ENCODE measurements around the gene FAM20B. TPM values are rescaled to one million over a fixed set of nuclear protein-coding genes. Genes with fewer than 3 reads are reported as not detected.

FAM20B gene
- total and polyA plus RNA-seq, 2 experiments from 2014 or later = 5.3 to 22.5 TPM

DNA sequence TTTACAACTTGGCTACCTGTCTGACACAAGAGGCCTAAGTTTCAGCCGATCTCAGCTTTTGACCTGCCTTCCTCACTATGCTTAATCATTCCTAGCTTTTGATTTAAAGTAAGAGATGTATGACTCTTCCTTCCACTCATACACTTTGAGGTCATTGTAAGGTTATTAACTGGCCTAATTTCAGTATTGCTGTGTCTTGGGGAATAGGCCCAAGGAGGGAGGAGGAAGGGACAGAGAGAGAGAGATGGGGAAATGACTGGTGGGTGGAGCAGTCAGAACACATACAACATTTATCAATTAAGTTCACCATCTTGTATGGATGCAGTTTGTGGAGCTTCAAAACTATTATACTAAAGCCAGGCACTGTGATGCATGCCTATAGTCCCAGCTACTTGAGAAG lies 28.3 kb upstream of the FAM20B start:
- H2AFZ ChIP-seq = no peak overlapping the region
- Mint-ChIP-seq H3K4me3 (no peak overlapping the region), H3K36me3 (ENCODE audit: low read depth) (peaks cover 19% of the 10 kb centered on the region), H3K27me3 (ENCODE audit: insufficient read depth, low read depth, poor library complexity) (peaks cover 5% of the 10 kb centered on the region), H3K27ac (no peak overlapping the region), H3K4me1 (peaks cover 2% of the 10 kb centered on the region; the same call in 1 of the 3 replicates), H3K9me3 (peaks cover 35% of the 10 kb centered on the region)
- TF ChIP-seq EZH2 (IDR thresholded peaks at IDR 0.05; ENCODE audit: low read depth, unreplicated experiment) (no peak), STAT1 (IDR thresholded peaks at IDR 0.05; ENCODE audit: unreplicated experiment) (no peak), CREB1 (CRISPR knock-in tag; IDR thresholded peaks at IDR 0.05; ENCODE audit: low read depth) (no peak), ZNF331 (CRISPR knock-in tag; IDR thresholded peaks at IDR 0.05; ENCODE audit: low read depth) (no peak), POLR2AphosphoS5 (IDR thresholded peaks at IDR 0.05; ENCODE audit: low read depth) (no peak), JUNB (IDR thresholded peaks at IDR 0.05; ENCODE audit: unreplicated experiment) (no peak), ZNF114 (CRISPR knock-in tag; IDR thresholded peaks at IDR 0.05) (no peak), EZH2phosphoT487 (IDR thresholded peaks at IDR 0.05; ENCODE audit: unreplicated experiment) (no peak), NANOG (IDR thresholded peaks at IDR 0.05; ENCODE audit: borderline replicate concordance) (no peak)
- TF ChIP-seq, protein P1, sequence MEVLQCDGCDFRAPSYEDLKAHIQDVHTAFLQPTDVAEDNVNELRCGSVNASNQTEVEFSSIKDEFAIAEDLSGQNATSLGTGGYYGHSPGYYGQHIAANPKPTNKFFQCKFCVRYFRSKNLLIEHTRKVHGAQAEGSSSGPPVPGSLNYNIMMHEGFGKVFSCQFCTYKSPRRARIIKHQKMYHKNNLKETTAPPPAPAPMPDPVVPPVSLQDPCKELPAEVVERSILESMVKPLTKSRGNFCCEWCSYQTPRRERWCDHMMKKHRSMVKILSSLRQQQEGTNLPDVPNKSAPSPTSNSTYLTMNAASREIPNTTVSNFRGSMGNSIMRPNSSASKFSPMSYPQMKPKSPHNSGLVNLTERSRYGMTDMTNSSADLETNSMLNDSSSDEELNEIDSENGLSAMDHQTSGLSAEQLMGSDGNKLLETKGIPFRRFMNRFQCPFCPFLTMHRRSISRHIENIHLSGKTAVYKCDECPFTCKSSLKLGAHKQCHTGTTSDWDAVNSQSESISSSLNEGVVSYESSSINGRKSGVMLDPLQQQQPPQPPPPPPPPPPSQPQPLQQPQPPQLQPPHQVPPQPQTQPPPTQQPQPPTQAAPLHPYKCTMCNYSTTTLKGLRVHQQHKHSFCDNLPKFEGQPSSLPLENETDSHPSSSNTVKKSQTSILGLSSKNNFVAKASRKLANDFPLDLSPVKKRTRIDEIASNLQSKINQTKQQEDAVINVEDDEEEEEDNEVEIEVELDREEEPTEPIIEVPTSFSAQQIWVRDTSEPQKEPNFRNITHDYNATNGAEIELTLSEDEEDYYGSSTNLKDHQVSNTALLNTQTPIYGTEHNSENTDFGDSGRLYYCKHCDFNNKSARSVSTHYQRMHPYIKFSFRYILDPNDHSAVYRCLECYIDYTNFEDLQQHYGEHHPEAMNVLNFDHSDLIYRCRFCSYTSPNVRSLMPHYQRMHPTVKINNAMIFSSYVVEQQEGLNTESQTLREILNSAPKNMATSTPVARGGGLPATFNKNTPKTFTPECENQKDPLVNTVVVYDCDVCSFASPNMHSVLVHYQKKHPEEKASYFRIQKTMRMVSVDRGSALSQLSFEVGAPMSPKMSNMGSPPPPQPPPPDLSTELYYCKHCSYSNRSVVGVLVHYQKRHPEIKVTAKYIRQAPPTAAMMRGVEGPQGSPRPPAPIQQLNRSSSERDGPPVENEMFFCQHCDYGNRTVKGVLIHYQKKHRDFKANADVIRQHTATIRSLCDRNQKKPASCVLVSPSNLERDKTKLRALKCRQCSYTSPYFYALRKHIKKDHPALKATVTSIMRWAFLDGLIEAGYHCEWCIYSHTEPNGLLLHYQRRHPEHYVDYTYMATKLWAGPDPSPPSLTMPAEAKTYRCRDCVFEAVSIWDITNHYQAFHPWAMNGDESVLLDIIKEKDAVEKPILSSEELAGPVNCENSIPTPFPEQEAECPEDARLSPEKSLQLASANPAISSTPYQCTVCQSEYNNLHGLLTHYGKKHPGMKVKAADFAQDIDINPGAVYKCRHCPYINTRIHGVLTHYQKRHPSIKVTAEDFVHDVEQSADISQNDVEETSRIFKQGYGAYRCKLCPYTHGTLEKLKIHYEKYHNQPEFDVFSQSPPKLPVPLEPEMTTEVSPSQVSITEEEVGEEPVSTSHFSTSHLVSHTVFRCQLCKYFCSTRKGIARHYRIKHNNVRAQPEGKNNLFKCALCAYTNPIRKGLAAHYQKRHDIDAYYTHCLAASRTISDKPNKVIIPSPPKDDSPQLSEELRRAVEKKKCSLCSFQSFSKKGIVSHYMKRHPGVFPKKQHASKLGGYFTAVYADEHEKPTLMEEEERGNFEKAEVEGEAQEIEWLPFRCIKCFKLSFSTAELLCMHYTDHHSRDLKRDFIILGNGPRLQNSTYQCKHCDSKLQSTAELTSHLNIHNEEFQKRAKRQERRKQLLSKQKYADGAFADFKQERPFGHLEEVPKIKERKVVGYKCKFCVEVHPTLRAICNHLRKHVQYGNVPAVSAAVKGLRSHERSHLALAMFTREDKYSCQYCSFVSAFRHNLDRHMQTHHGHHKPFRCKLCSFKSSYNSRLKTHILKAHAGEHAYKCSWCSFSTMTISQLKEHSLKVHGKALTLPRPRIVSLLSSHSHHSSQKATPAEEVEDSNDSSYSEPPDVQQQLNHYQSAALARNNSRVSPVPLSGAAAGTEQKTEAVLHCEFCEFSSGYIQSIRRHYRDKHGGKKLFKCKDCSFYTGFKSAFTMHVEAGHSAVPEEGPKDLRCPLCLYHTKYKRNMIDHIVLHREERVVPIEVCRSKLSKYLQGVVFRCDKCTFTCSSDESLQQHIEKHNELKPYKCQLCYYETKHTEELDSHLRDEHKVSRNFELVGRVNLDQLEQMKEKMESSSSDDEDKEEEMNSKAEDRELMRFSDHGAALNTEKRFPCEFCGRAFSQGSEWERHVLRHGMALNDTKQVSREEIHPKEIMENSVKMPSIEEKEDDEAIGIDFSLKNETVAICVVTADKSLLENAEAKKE (CRISPR knock-in tag; IDR thresholded peaks at IDR 0.05) = no peak
- TF ChIP-seq, protein P2, sequence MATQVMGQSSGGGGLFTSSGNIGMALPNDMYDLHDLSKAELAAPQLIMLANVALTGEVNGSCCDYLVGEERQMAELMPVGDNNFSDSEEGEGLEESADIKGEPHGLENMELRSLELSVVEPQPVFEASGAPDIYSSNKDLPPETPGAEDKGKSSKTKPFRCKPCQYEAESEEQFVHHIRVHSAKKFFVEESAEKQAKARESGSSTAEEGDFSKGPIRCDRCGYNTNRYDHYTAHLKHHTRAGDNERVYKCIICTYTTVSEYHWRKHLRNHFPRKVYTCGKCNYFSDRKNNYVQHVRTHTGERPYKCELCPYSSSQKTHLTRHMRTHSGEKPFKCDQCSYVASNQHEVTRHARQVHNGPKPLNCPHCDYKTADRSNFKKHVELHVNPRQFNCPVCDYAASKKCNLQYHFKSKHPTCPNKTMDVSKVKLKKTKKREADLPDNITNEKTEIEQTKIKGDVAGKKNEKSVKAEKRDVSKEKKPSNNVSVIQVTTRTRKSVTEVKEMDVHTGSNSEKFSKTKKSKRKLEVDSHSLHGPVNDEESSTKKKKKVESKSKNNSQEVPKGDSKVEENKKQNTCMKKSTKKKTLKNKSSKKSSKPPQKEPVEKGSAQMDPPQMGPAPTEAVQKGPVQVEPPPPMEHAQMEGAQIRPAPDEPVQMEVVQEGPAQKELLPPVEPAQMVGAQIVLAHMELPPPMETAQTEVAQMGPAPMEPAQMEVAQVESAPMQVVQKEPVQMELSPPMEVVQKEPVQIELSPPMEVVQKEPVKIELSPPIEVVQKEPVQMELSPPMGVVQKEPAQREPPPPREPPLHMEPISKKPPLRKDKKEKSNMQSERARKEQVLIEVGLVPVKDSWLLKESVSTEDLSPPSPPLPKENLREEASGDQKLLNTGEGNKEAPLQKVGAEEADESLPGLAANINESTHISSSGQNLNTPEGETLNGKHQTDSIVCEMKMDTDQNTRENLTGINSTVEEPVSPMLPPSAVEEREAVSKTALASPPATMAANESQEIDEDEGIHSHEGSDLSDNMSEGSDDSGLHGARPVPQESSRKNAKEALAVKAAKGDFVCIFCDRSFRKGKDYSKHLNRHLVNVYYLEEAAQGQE (IDR thresholded peaks at IDR 0.05; ENCODE audit: unreplicated experiment) = no peak
- TF ChIP-seq, protein P3, sequence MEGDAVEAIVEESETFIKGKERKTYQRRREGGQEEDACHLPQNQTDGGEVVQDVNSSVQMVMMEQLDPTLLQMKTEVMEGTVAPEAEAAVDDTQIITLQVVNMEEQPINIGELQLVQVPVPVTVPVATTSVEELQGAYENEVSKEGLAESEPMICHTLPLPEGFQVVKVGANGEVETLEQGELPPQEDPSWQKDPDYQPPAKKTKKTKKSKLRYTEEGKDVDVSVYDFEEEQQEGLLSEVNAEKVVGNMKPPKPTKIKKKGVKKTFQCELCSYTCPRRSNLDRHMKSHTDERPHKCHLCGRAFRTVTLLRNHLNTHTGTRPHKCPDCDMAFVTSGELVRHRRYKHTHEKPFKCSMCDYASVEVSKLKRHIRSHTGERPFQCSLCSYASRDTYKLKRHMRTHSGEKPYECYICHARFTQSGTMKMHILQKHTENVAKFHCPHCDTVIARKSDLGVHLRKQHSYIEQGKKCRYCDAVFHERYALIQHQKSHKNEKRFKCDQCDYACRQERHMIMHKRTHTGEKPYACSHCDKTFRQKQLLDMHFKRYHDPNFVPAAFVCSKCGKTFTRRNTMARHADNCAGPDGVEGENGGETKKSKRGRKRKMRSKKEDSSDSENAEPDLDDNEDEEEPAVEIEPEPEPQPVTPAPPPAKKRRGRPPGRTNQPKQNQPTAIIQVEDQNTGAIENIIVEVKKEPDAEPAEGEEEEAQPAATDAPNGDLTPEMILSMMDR (conservative IDR thresholded peaks at IDR 0.05; ENCODE audit: low read depth in 2 of 2) = no peak
- TF ChIP-seq, protein P4, sequence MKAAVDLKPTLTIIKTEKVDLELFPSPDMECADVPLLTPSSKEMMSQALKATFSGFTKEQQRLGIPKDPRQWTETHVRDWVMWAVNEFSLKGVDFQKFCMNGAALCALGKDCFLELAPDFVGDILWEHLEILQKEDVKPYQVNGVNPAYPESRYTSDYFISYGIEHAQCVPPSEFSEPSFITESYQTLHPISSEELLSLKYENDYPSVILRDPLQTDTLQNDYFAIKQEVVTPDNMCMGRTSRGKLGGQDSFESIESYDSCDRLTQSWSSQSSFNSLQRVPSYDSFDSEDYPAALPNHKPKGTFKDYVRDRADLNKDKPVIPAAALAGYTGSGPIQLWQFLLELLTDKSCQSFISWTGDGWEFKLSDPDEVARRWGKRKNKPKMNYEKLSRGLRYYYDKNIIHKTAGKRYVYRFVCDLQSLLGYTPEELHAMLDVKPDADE (IDR thresholded peaks at IDR 0.05) = no peak
- no peaks in the 10 kb centered on the region for H3K79me2 ChIP-seq (replicated peaks; ENCODE audit: insufficient read depth)
- no peaks in the 10 kb centered on the region for H3K9me2 ChIP-seq (ENCODE audit: insufficient read depth)
- ATAC-seq (no peak), DNase-seq (ENCODE audit: low spot score) (no peak)
- no peaks in the 10 kb centered on the region for H3K27me3 ChIP-seq (ENCODE audit: insufficient read depth)
- no peak overlapping the region for H3K4me2 ChIP-seq
- H3F3A ChIP-seq (replicated peaks; ENCODE audit: low read depth) = no peaks in the 10 kb centered on the region
- no peak overlapping the region for H3K27ac ChIP-seq (ENCODE audit: low read depth)
- no peaks in the 10 kb centered on the region for H4K20me1 ChIP-seq (replicated peaks; ENCODE audit: insufficient read depth)
- no peak overlapping the region for H3K4me3 ChIP-seq
- H3K4me1 ChIP-seq (ENCODE audit: insufficient read depth) = no peaks in the 10 kb centered on the region
- 0 out of 2 replicates have a peak, but pooled peaks cover 12% of the 10 kb centered on the region for H3K36me3 ChIP-seq (ENCODE audit: insufficient read depth)

All from GM23338 (cell line).